Esophagus (tissue), 2 donors: Measurements from ENCODE around the gene ZXDC. TPM values are rescaled to one million over a fixed set of nuclear protein-coding genes. Genes with fewer than 3 reads are reported as not detected.

Experiments
- H3K27ac ChIP-seq, 2 donors: one replicate each; pipeline ENCODE4 v1.5.1; 2013; ENCODE audit warnings: low read depth in 2 of 2, mild to moderate bottlenecking in 2 of 2, inconsistent platforms in 1 of 2, low read length in 1 of 2, moderate library complexity in 1 of 2
- H3K27me3 ChIP-seq, 2 donors: one replicate each; pipeline ENCODE4 v1.6.1; 2013; ENCODE audit warnings: low read length in 2 of 2, control low read depth in 1 of 2, mild to moderate bottlenecking in 1 of 2; ENCODE audit not compliant: insufficient read depth in 2 of 2, control insufficient read depth in 1 of 2
- H3K36me3 ChIP-seq, 2 donors: one replicate each; pipeline ENCODE4 v1.6.1; 2013; ENCODE audit warnings: low read length in 1 of 2; ENCODE audit not compliant: control insufficient read depth in 2 of 2, insufficient read depth in 2 of 2
- H3K4me1 ChIP-seq, 2 donors: one replicate each; pipeline ENCODE4 v1.6.1; 2013; ENCODE audit warnings: low read length in 1 of 2; ENCODE audit not compliant: control insufficient read depth in 2 of 2, insufficient read depth in 2 of 2
- H3K4me3 ChIP-seq, 2 donors: one replicate each; pipeline ENCODE4 v1.5.1; 2013; ENCODE audit warnings: low read length in 2 of 2, mild to moderate bottlenecking in 2 of 2, low read depth in 1 of 2, moderate library complexity in 1 of 2
- H3K9me3 ChIP-seq, 2 donors: one replicate each; pipeline ENCODE4 v1.6.1; 2013; ENCODE audit warnings: mild to moderate bottlenecking in 2 of 2, low read depth in 1 of 2, low read length in 1 of 2, moderate library complexity in 1 of 2; ENCODE audit not compliant: control insufficient read depth in 2 of 2, insufficient read depth in 1 of 2
- WGBS, 2 donors: extraction: QIAGEN DNeasy Blood & Tissue Kit; methylation state at CpG; one replicate each; pipeline ENCODE4 v1.1.7; 2013; 5-methylcytosine and 5-hydroxymethylcytosine counted together
- polyA plus RNA-seq, 2 donors: library from polyadenylated mRNA; stranded (reverse); fragments of 200-250 nt; gene quantifications; one replicate each; pipeline ENCODE4 v1.2.3, GENCODE V29; 2013
- donor health status: healthy with polysubstance abuse.
- donor health status: Bipolar disorder and iron deficiency.

The ZXDC gene
- polyA plus RNA-seq, 2 donors, result 9.2 to 13.3 TPM

DNA sequence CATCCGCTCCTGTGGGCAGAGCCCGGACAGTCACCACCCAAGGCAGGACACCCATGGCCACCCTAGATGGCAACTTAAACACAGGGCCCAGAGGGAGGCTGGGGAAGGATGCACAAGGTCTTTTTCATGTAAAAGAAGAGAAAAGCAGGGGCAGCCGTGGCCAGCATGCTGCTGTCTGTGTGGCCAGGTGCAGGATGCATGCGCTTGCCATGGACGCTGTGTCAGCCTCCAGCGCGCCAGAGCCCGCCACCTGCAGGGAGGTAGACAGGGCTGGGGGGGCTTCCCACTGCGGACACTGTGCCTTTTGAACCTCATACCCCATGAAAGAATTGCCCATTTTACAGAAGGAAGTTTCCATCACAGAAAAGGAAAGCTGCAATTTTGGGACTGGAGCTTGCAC lies 23.7 kb upstream of the ZXDC start:
- H3K4me3 ChIP-seq, result no peak overlapping the region
- H3K27ac ChIP-seq, result no peak overlapping the region
- H3K27me3 ChIP-seq, result no peaks in the 10 kb centered on the region
- H3K4me1 ChIP-seq, result no peaks in the 10 kb centered on the region
- H3K9me3 ChIP-seq, result no peaks in the 10 kb centered on the region
- H3K36me3 ChIP-seq, result no peaks in the 10 kb centered on the region
- WGBS, 2 donors, result 94 to 99% methylated on average over 9 of the region's 9 CpGs

DNA sequence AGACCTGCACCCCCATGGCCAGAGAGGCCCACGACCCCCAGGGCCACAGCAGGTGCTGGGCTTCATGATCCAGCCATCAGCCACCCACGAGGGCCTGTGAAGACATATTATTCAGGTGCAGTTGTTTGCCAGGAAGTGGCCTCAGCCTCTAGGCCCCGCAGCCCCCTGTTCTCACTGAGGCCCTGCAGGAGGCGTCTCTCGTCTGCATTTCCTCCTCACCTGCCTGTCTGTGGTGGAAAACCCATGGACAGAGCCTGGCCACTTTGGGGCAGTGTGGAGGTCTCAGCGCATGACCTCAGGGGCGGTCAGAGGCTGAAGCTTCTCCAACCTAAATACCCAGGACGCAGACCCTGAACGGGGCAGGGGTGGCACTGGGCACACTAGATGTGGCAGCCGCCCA lies 23.2 kb upstream of the ZXDC start:
- WGBS, 2 donors, result 66 to 75% methylated on average over 10 of the region's 10 CpGs
- H3K9me3 ChIP-seq, result no peaks in the 10 kb centered on the region
- H3K27me3 ChIP-seq, result no peaks in the 10 kb centered on the region
- no peaks in the 10 kb centered on the region for H3K4me1 ChIP-seq
- no peak overlapping the region for H3K4me3 ChIP-seq
- no peaks in the 10 kb centered on the region for H3K36me3 ChIP-seq
- no peak overlapping the region for H3K27ac ChIP-seq

DNA sequence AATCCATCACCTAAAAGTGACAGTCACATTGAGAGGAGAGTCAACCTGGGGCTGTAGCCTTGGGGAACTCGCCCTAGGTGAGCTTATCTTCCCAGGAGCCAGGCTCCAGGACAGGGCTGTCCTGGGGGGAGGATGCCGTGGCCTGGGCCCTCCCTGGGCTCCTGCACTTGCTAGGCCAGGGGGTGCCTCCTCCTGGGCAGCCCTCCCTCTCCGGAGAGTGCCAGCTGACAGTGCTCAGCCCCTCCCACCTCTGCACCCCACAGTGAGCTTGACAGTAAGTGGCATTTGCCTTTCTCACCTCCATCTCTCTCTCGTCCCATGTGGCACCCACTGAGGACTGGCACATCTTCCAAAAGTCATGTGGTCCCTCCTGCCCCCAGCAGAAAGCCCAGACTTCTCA lies 22.8 kb upstream of the ZXDC start:
- H3K27ac ChIP-seq, result no peak overlapping the region
- no peaks in the 10 kb centered on the region for H3K4me1 ChIP-seq
- WGBS, 2 donors, result 78 to 80% methylated on average over 4 of the region's 4 CpGs
- H3K27me3 ChIP-seq, result no peaks in the 10 kb centered on the region
- H3K36me3 ChIP-seq, result no peaks in the 10 kb centered on the region
- H3K4me3 ChIP-seq, result no peak overlapping the region
- H3K9me3 ChIP-seq, result no peaks in the 10 kb centered on the region

GRCh38 chr3:126497956-126498355 lies 22.3 kb upstream of the ZXDC start:
- Histone ChIP-seq H3K9me3 (no peaks in the 10 kb centered on the region), H3K27me3 (no peaks in the 10 kb centered on the region), H3K4me1 (no peaks in the 10 kb centered on the region), H3K36me3 (no peaks in the 10 kb centered on the region), H3K4me3 (no peak overlapping the region), H3K27ac (no peak overlapping the region)
- WGBS, 2 donors, result 91 to 93% methylated on average over 6 of the region's 6 CpGs

DNA sequence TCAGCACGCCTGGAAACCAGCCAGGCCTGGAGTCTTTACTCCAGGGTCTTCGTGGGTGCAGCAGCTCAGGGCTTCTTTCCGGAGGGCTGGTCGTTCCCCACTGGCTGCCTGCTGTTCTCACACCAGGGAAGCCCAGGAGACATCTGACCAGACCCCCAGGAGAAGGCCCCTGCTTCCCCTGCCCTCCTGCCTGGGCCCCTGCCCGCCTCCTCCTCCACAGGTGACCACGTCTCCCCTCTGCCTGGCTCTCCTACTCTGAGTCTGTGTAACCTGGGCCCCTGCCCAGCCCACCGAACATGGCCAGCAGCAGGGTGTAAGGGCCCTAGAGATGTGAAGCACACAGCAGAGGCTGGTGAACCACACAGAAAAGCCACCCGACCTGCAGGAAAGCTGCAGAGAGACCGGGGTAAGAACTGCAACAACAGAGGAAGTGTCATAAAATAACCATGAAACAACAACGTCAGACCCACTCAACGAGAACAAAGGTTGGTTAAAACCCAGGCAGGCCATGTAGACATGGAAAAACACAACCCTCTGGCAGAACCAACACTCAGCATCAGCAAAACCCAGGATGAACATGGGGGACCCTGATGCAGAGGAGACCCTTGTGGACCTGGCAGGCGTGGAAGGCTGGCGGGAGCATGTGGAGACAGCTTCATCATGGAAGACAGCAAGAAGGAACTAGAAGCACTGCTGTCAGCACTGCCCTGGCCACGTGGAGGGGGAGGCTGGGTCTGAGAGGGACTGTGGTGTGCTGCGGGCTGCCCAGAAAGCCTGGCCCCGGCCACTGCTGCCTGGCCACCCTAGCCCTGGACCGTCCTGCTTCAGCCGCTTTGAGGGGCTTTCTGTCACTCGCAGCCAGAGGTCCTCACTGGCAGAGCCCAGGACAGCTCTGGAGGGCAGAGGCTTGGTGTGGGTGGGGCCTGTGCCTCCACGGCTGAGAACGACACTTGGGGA lies 21.5 kb upstream of the ZXDC start:
- Histone ChIP-seq H3K36me3 (no peaks in the 10 kb centered on the region), H3K4me1 (no peaks in the 10 kb centered on the region), H3K27me3 (no peaks in the 10 kb centered on the region), H3K9me3 (no peaks in the 10 kb centered on the region), H3K4me3 (no peak overlapping the region), H3K27ac (no peak overlapping the region)
- 74 to 80% methylated on average over 21 of the region's 21 CpGs for WGBS, 2 donors

GRCh38 chr3:126495786-126496185 lies 20.1 kb upstream of the ZXDC start:
- Histone ChIP-seq H3K4me1 (no peaks in the 10 kb centered on the region), H3K9me3 (no peaks in the 10 kb centered on the region), H3K4me3 (no peak overlapping the region), H3K27me3 (no peaks in the 10 kb centered on the region), H3K36me3 (no peaks in the 10 kb centered on the region), H3K27ac (no peak overlapping the region)
- 91 to 94% methylated on average over 8 of the region's 8 CpGs for WGBS, 2 donors

GRCh38 chr3:126494970-126495230 lies 19.2 kb upstream of the ZXDC start:
- Histone ChIP-seq H3K4me1 (no peaks in the 10 kb centered on the region), H3K4me3 (no peak overlapping the region), H3K27ac (no peak overlapping the region), H3K27me3 (no peaks in the 10 kb centered on the region), H3K9me3 (no peaks in the 10 kb centered on the region), H3K36me3 (no peaks in the 10 kb centered on the region)
- 77 to 78% methylated on average over 6 of the region's 6 CpGs for WGBS, 2 donors

- Histone ChIP-seq H3K9me3 (no peaks in the 10 kb centered on the region), H3K4me3 (no peak overlapping the region), H3K36me3 (no peaks in the 10 kb centered on the region), H3K27me3 (no peaks in the 10 kb centered on the region), H3K27ac (no peak overlapping the region), H3K4me1 (no peaks in the 10 kb centered on the region)
- 42 to 45% methylated on average over 12 of the region's 12 CpGs for WGBS, 2 donors
Observed at GRCh38 chr3:126494204-126494969, 18.7 kb upstream of the ZXDC start.

GRCh38 chr3:126493739-126494138 lies 18.0 kb upstream of the ZXDC start:
- no peaks in the 10 kb centered on the region for H3K9me3 ChIP-seq
- H3K27ac ChIP-seq, result no peak overlapping the region
- H3K4me1 ChIP-seq, result no peaks in the 10 kb centered on the region
- H3K36me3 ChIP-seq, result no peaks in the 10 kb centered on the region
- no peak overlapping the region for H3K4me3 ChIP-seq
- no peaks in the 10 kb centered on the region for H3K27me3 ChIP-seq
- 75 to 82% methylated on average over 9 of the region's 9 CpGs for WGBS, 2 donors
